HG03469 (cell line): Measurements from ENCODE around the gene KCNIP1.

Experiments
- ATAC-seq: cut with Tn5 transposase; IDR thresholded peaks from one replicate; pipeline ENCODE4 v1.9.1; 2021; ENCODE audit warnings: mild to moderate bottlenecking, moderate library complexity, moderate number of reproducible peaks; ENCODE audit not compliant: unreplicated experiment

Gene KCNIP1

DNA sequence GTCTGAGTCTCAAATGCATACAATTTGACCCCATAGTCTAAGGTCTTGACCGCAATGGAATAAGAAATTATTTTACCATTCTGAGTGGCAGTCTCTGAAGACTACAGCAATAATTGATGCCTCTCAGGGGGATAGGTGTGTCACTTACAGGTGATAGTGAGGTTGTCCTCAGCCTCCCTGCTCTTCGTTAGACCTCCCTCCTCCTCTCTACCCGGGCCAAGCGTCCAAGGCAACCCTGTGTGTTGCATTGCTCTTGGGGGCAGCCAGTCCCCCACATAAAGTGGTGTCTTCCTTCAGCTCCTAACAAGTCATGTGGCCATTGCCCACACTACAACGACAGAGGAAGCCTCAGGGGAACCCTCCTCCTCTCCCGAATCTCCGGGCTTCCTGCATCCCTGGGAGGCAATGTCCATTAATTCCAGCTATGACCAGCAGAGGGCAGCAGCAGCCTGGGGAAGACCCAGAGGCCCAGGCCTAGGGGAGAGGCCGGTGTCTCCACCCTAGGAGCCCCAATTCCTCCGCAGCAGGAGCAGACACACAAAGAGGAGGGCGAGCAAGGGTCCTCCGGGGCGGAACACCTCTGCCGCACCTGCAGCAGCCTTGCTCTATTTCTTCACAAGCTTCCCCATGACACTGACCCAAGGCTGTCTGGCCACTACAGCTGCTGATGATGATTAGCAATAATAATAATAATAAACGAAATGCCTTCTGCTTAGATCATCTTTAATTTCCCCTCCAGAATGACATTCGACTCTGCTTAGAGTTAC lies 134.8 kb downstream of the KCNIP1 start:
- peak; percentile 64 for ATAC-seq

DNA sequence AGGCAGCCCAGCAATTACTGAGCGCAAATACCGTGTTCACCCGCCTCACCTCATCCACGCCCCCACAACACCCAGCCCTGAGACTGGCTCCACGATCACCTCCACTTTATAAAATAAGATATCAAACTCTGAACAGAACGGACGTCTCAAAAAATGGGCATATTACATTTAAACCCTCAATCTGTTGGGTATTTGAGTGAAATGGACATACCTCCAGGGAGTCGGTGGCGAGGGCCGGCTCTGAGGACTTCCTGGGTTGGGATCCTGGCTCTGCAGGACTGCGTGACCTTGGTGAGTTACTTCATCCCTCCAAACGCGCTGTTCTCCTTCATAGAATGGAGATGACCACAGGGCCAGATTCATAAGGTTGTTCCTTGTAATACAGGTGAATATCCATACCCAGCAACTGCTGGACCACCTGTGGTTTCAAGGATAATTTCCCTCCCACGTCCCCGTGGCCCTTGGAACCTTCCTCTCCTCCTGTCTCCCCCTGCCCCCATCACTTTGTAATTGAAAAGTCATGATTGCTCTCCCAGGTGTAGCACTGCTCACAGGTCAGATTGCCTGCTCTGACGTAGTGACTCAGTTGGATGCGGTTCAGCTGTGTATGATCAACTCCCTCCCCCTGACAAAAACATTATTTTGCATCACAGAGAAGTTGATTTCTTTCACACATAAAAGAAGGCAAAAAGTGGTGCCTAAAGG lies 135.6 kb downstream of the KCNIP1 start:
- no peak for ATAC-seq

DNA sequence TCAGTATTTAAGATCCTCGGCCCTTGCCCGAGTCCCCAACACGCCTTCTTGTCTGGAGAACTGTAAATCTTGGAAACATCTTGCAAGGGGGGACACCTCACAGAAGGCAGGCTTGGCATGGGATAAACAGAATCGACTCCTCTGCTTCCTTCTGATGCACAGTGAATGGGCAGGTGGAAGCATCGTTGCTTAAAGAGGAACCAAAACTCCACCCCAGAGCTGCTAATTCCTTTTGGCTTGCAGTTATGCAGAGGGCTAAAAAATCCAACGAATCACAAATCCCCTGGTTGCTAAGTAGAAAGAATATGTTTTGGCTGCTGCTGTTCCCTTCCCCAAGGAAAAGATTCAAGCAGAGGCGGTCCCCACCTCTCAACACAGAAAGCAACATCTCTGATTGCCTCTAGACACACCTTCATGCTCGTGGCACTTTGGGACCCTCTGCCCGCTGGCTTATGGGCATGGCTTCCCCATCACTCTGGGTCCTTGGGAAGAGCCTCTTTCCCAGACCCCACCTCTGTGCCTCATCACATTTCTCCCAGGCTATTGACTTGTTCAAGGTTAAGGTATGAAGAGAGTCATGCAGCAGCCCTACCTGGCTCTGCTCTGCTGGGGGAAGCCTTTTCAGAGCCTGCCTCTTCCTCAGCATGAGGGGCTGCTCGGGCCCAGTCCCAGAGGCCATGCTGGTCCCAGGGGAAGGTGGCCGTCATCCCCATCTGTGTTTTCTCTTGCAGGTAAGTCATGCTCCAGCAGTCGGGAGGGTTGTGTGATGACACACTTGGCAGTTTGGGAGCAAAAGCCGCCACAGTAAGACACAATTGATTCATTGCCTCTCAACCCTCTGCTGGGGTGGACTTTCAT lies 137.1 kb downstream of the KCNIP1 start:
- no peak for ATAC-seq

DNA sequence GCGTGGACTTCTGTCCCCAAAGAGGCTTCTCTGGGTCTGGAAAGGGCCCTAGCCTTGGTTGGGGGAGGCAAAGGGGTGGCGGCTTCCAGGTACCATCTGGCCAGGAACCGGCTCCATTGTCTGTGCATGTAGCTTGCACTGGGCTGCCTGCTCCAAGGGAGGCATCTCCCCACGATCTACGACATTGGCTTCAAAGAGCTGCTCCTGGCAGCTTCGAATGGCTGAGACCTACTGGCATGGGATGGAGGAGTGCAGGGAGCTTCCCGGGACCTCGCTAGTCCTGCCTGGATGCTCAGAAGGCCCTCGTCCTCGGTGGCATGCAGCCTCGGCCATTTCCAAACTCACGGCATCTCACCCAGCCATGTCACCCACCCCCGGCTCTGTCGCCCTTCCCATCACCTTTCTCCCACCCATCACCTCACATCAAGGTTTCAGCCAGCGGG lies 137.8 kb downstream of the KCNIP1 start:
- ATAC-seq, result no peak

DNA sequence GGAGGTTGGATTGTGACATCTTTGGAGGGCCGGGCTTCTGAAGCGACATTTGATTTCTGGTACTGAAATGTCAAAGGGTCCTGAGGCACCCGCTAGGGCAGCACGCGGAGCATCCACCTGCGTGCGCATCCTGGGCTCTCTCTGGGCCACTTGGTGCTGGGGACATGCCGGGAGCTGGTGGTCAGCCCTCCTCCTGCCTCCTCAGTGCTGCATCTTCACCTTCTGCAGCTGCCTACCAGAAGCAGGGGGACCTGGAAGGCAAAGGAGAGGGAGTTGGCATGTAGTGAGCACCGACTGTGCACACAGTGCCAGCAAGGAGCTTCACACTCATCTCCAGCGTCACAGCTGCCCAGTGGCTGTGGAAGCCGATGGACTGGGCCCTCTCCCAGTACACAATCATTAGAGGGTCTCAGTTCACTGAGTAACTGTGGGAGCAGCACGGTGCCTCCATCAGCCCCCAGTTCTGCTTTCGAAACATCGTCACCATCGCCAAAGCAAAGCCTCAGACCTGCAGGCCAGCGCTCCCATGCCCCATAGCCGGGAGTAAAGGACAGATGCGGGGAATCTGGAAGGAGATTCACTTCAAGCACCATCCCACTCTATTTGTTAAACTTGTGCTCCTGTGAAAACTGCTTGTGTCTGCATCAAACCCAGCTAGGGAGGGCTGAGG lies 138.4 kb downstream of the KCNIP1 start:
- no peak for ATAC-seq

DNA sequence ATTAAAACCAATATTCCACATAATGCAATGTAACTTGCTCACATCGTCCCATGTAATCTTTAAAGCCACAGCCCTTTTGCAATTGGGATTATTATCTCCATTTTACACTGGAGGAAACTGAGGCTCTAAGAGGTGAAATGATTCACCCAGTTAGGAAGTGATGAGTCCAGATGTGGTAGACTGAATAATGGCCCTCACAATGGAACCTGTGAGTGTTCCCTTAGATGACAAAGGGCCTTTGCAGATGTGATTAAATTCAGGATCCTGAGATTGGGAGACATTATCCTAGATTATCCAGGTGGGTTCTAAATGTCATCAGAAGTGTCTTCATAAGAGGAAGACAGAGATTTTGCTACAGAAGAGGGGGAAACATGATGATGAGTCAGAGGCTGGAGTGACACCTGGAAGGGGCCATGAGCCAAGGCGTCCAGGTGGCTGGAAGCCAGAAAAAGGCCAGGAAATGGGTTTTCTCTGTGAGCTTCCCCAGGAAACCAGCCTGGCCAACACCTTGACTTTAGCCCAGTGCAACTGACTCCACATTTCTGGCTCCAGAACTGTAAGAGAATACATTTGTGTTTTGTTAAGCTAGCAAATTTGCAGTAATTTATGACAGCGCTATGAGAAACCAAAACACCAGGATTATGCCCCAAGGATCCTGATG lies 139.1 kb downstream of the KCNIP1 start:
- no peak for ATAC-seq

DNA sequence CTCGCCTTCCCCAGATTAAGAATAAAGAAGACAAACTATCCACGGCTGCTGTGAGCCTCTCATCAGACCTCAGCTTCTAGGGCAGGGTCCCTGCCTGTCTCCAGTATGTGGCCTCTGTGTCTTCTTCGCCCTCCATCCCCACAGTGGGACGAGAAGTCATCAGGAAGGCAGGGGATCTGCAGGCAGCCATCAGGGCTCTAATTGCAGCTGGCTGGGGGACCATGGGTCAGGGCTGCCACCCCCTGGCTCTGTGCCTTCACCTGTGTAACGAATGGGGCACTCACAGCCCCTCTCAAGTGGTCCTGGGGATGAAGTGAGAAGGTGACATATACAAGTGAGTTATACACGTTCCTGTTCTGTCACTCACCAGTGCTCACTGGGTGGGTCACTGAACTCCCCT lies 139.8 kb downstream of the KCNIP1 start:
- no peak for ATAC-seq

DNA sequence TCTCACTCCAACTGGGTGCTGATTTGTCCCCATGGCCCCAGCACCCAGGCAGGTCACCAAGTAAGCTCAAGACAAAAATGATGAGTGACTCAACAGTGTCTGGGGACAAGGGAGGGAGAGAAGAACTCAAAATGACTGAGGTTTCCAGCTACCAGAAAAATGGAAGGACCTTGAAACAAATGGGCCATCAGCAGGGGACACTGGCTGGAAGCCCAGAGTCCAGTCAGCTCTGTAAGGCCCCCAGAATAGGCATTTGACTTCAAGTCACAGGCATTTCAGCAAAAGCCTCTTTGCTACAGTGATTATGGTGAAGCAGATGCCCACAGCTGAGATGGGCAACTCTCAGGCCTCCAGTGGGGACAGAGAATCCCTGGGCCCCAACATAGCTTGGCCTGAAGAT lies 140.7 kb downstream of the KCNIP1 start:
- ATAC-seq, result no peak

DNA sequence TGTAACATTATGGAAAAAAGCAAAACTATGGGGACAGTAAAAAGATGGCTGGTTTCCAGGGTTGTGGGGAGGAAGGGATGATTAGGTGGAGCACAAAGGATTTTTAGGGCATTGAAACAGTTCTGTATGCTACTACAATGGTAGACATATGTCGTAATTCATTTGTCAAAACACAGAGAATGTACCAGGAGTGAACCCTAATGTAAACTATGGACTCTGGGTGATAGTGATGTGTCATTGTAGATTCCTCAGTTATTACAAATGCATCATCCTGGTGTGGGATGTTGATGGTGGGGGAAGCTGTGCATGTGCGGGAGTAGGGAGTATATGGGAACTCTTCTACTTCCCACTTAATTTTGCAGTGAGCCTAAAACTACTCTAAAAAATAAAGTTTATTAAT lies 144.7 kb downstream of the KCNIP1 start:
- ATAC-seq, result no peak

DNA sequence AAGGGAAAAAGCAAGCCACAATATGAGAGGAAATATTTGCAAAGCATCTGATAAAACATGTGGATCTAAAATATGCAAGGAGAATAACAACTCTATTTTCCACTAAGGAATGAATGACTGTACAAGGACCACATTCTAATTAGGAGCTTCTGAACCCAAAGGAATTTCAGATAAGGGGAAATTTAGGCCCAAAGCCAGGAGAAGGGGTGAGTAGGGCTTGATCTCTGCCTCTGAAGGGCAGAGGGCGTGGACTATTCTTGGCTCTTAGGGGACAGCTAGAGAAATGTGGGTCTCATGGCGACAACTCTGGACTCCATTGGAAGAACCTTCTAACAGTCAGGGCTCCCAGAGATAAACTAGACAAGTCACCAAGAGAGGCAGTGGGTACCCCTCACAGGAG lies 147.0 kb downstream of the KCNIP1 start:
- ATAC-seq, result no peak

DNA sequence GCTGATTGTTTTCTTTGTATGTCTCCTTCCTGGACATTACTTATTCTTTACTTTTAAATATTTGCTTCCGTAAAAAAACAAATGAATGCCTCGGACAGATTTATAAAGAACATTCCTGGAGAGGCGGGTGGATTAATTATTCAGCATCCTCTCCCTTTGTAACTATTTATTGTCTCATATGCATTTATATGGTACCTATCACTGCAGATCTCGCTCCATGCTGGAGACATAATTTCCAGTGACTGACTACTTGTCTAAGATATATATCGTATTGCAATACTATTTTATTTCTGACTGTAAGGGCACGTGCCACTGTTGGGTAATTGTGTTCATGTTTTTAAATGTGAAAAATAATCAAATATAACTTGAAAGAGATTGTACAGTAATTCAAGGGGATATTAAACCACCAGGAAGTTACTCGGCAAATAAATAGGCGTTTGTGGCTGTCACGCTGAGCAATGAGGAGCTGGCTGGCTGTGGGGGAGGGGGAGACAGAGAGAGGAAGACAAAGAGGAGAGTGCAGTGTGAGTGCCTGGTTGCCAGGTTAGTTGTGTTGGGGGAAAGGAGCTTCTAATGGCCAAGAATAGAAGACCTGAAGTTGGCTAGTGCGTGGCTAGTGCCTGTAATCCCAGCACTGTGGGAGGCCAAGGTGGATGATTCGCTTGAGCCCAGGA lies 147.9 kb downstream of the KCNIP1 start:
- ATAC-seq, result no peak

DNA sequence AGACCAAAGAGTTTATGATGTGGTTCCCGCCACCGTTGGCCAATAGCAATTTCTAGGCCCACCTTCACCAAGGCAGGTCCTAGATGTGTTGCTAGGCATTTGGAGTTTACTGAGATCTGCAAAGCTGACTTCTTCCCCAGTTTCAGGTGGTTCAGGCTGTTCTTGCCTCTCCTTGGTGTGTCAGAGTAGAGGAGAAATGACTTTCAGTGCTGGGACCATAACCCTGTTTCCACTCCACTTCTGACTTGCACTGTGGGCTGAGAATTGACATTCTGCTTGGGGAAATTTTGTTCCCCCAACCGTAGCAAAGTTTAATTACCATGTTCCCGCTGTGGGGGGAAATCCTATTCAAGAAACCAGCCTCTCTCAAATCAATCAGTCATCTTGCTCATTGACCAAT lies 151.7 kb downstream of the KCNIP1 start:
- ATAC-seq, result no peak

DNA sequence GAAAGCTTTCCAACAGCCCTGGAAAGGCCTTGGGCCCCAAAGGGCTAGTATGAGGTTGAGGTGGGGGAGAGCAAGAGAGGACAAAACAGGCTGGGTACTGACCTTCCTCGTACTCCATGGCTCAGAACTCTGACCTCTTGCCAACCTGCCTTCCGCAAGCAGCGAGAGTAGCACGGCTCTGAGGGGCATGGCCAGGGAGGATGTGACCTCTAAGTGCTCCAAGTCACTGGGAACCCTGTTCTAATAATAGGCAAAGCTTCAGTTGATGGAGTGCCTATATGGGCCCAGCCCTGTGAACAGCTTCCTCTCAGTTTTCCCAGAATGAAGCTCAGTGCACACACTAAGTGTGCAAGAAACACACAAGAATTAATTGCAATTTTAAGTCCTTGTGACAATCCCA lies 152.1 kb downstream of the KCNIP1 start:
- ATAC-seq, result no peak

DNA sequence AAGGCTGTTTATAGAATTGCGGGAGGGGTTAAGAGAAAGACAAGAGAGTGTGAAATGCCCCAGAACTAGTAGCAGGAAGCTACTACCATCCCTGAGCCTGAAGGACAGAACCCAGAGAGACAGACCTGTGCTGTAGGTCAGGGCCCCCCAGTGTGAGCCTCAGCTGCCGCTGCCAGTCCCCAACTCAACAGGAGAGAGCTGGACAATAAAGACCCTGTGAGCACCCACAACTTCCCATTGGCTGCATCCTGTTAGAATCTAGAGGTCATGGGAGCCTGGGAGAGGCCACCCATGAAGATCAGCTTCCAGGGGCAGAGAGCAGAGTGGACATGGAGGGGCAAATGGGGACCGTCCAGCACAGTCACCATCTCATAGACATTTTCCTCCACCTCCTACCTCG lies 152.5 kb downstream of the KCNIP1 start:
- ATAC-seq, result no peak

DNA sequence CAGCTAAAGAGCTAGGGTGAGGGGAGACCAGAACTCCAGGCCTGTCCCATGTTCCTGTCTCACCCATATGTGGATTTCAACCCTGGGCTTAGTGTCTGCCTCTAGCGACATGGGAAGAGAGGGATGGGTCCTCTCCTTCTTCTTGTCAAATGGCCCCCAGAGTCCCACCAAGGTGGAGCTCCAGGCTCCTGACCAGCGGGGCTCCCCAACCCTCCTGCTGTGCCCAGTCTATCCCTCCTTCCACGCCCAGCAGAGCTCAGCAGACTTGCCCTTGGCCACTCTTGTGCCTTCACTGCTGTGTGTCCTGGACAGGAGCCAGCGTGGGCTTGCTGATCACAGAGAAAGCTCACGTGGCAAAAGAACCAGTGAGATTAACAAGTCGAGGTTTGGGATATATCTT lies 156.7 kb downstream of the KCNIP1 start:
- no peak for ATAC-seq

DNA sequence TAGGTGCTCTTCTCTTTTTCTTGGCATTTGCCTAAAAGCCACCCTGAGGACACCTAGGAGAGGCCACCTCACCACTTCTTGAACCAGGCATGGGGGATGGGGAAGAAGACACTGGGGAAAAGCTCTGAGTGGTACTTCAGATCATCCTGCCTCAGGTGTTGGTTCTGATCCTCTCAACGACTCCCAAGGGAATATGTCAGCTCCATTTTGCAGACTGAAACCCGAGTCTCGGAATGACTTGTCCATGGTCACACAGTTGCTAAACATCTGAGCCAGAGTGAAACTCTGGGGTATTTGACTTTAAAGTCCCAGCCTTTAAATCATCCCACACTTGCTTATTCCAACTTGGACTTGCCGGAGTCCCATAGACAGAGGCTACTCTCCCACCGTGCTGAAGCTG lies 159.1 kb downstream of the KCNIP1 start:
- peak; percentile 52 for ATAC-seq

DNA sequence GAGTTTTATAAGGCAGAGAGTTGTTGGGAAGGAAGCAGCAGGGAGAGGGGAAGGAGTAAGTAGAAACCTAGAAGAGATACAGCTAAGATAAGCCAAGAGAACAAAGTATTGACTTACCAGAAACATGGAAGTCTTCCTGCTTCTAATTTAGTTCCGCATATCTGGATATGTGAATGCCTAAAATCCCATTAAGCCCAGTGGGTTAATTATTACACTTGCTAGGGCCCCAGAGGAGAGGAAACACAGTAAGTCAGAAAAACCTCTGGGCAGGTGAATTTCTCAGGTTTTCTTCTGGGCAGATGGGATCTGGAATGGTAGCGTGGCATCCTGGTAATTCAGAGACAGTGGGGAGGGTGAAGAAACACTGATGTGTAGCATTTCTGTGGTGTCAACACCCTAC lies 175.0 kb downstream of the KCNIP1 start:
- ATAC-seq, result no peak

DNA sequence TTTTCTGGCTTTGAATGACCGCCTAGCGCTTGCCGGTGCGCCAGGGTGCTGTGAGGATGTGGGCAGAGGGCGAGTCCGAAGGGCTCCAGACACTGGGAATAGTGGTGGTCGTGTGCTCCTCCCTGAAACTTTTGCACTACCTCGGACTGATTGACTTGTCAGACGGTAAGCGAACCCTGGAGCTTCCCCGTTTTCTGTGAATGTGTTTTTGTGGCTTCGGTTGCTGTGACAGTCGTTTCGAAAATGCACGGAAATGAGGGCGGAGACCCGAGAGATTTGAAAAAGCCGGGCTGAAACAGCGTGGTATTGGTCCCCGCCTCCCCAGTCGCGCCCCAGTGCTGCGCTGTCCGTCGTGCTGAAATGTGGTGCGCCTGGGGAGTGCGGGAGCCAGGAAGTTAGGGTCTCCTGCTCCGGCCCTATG lies 177.2 kb downstream of the KCNIP1 start:
- ATAC-seq, result peak; percentile 72

DNA sequence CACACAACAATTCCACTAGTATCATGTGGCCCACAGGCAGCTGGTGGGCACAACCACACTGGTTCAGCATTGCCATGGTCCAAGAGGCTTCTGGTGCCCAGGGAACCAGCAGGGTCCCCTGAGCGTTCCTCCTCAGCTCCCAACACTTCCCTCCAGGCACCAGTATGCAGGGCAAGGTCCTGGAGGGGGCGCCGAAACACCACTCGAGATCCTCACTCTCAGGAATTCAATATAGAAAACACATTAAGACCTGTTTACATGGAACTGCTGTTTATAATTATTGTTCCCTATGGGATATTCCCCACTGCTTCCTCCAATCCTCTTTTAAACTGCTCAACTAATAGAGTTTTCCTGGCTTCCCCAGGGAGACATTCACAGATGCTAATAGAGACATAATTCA lies 187.8 kb downstream of the KCNIP1 start:
- no peak for ATAC-seq

DNA sequence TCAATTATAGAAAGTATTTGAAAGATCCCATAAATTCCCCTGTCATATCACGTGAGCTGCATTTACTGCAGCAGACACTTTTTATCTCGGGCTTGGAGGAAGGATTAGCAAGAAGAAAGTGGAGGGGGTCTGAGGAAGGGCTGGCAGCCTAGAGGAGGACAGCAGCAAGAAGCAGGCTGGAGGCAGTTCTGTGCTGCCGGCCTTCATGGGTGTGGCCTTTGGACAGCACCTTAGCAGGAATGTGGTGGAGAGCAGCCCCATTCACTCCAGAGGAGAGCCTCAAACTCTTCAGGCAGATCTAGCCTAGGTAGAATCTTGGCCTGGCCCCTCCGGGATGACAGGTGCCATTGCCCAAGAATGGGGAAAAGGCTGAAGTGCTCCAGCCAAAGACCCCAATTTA lies 189.9 kb downstream of the KCNIP1 start:
- ATAC-seq, result no peak
